Dedifferentiated amniotic fluid mesenchymal stem cell (primary cell): Measurements from ENCODE around the gene GRIA4.

Experiments
- DNase-seq: peaks from one replicate; pipeline ENCODE4 v3.0.0-alpha.2; 2016; ENCODE audit errors: extremely low spot score

Gene GRIA4

GRCh38 chr11:105789579-105790420 is 179.9 kb downstream of the GRIA4 start:
- DNase-seq = no peak

- no peak for DNase-seq
Measured at GRCh38 chr11:105790840-105791239, 181.0 kb downstream of the GRIA4 start.

GRCh38 chr11:105793092-105793491 is 183.2 kb downstream of the GRIA4 start:
- no peak for DNase-seq

GRCh38 chr11:105799263-105799662 is 189.4 kb downstream of the GRIA4 start:
- no peak for DNase-seq

GRCh38 chr11:105799728-105800462 is 190.0 kb downstream of the GRIA4 start:
- no peak for DNase-seq

- no peak for DNase-seq
Measured at GRCh38 chr11:105802390-105802789, 192.5 kb downstream of the GRIA4 start.

GRCh38 chr11:105811242-105811641 is 201.4 kb downstream of the GRIA4 start:
- DNase-seq = no peak

- DNase-seq = no peak
Measured at GRCh38 chr11:105821372-105821771, 211.5 kb downstream of the GRIA4 start.

- no peak for DNase-seq
Measured at GRCh38 chr11:105821781-105822180, 211.9 kb downstream of the GRIA4 start.

- DNase-seq = no peak
Measured at GRCh38 chr11:105823495-105824033, 213.7 kb downstream of the GRIA4 start.

- no peak for DNase-seq
Measured at GRCh38 chr11:105824457-105825013, 214.7 kb downstream of the GRIA4 start.

GRCh38 chr11:105825141-105825540 is 215.3 kb downstream of the GRIA4 start:
- DNase-seq = no peak

- DNase-seq = no peak
Measured at GRCh38 chr11:105827906-105828305, 218.0 kb downstream of the GRIA4 start.

- DNase-seq = no peak
Measured at GRCh38 chr11:105829084-105829483, 219.2 kb downstream of the GRIA4 start.

- no peak for DNase-seq
Measured at GRCh38 chr11:105834461-105834860, 224.6 kb downstream of the GRIA4 start.

GRCh38 chr11:105838668-105839384 is 229.0 kb downstream of the GRIA4 start:
- DNase-seq = no peak

GRCh38 chr11:105840391-105840790 is 230.5 kb downstream of the GRIA4 start:
- DNase-seq = no peak

- DNase-seq = no peak
Measured at GRCh38 chr11:105852403-105852802, 242.5 kb downstream of the GRIA4 start.

- DNase-seq = no peak
Measured at GRCh38 chr11:105854269-105854668, 244.4 kb downstream of the GRIA4 start.

GRCh38 chr11:105856954-105857353 is 247.1 kb downstream of the GRIA4 start:
- DNase-seq = no peak

- no peak for DNase-seq
Measured at GRCh38 chr11:105857728-105858127, 247.9 kb downstream of the GRIA4 start.

GRCh38 chr11:105858841-105859240 is 249.0 kb downstream of the GRIA4 start:
- DNase-seq = no peak
